RWPE2 (cell line): Measurements from ENCODE around the gene NASP.

Experiments
- ATAC-seq: fragments of 200-7000 bp; cut with Tn5 transposase; 3 replicates; pipeline ENCODE4 v1.9.1; 2021; ENCODE audit warnings: low read depth
- DNase-seq: peaks from one replicate; pipeline ENCODE4 v3.0.0-alpha.2; 2020; ENCODE audit warnings: low spot score
- H3K27ac ChIP-seq: fragments of 450-650 bp; 2 replicates; pipeline ENCODE4 v1.5.1; 2017; ENCODE audit warnings: mild to moderate bottlenecking; ENCODE audit not compliant: poor library complexity, severe bottlenecking
- H3K27me3 ChIP-seq: fragments of 250-450 bp; sonication (Bioruptor Pico); 2 replicates; pipeline ENCODE4 v1.5.1; 2021; ENCODE audit warnings: mild to moderate bottlenecking, moderate library complexity; ENCODE audit not compliant: insufficient read depth, poor library complexity, severe bottlenecking
- H3K36me3 ChIP-seq: fragments of 250-450 bp; sonication (Bioruptor Pico); 2 replicates; pipeline ENCODE4 v1.5.1; 2020; ENCODE audit warnings: low read depth, mild to moderate bottlenecking, moderate library complexity
- H3K4me1 ChIP-seq: fragments of 250-450 bp; sonication (Bioruptor Pico); 2 replicates; pipeline ENCODE4 v1.5.1; 2021; ENCODE audit warnings: mild to moderate bottlenecking, moderate library complexity; ENCODE audit not compliant: insufficient read depth, poor library complexity, severe bottlenecking
- H3K4me3 ChIP-seq: fragments of 250-450 bp; sonication (Bioruptor Pico); 2 replicates; pipeline ENCODE4 v1.5.1; 2021; ENCODE audit warnings: mild to moderate bottlenecking, moderate library complexity; ENCODE audit not compliant: severe bottlenecking
- H3K9me3 ChIP-seq: fragments of 250-450 bp; sonication (Bioruptor Pico); 2 replicates; pipeline ENCODE4 v1.5.1; 2021; ENCODE audit warnings: mild to moderate bottlenecking, moderate library complexity; ENCODE audit not compliant: severe bottlenecking
- TF ChIP-seq, protein P1 (sequence below): fragments of 450-650 bp; IDR thresholded peaks from one replicate; pipeline ENCODE4 v1.5.1; 2017; ENCODE audit warnings: mild to moderate bottlenecking, moderate library complexity; ENCODE audit not compliant: poor library complexity, severe bottlenecking

The NASP gene

DNA sequence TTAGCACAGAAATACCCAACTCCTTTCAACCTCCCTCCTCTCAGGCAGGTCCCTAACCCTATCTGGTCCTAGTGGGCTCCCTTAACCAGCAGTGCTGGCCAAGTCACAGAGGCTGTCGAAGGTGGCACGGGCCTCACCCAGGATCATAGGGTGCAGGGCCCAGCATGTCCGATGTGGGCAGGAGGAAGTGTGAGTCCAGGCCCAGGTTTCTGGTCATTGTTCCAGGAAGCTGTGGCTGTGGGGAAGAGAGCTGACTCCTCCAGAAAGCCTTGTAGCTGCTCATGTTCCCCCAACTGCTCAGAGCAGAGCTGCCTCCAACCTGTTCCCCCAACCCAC, 37.6 kb downstream of the NASP start:
- Histone ChIP-seq H3K27ac (no peak overlapping the region), H3K36me3 (peaks cover 27% of the 10 kb centered on the region)
- DNase-seq = no peak

DNA sequence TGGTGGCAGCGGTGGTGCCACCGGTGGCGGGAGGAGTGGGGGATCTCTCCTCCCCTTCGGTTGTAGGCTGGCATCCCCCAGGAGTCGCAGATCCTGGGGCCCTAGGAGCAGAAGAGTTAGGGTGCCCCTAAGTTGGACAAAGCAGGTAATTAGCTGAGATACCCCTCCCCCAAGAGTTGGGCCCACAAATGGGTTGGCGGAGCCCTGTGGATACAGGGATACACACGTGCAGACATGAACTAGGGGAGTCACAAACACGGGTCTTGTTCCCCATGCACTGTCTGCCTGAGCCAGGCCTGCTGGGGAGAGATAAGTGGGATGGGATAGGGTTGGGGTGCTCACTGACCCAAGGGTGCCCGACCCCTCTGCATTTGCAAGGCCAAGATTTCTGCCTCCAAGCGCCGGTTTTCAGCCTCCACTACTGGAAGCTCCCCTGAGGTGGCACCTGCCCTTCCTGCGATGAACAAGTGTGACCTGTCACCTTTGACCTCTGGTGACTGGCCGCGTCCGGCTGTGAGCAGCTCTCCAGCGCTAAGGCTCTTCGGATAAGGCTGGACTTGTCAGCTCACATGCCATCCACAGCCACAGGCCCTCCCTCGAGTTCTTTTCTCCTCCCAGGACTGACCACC, 38.2 kb downstream of the NASP start:
- no peaks in the 10 kb centered on the region for H3K4me1 ChIP-seq
- H3K27ac ChIP-seq = no peak overlapping the region
- TF ChIP-seq, protein P1, sequence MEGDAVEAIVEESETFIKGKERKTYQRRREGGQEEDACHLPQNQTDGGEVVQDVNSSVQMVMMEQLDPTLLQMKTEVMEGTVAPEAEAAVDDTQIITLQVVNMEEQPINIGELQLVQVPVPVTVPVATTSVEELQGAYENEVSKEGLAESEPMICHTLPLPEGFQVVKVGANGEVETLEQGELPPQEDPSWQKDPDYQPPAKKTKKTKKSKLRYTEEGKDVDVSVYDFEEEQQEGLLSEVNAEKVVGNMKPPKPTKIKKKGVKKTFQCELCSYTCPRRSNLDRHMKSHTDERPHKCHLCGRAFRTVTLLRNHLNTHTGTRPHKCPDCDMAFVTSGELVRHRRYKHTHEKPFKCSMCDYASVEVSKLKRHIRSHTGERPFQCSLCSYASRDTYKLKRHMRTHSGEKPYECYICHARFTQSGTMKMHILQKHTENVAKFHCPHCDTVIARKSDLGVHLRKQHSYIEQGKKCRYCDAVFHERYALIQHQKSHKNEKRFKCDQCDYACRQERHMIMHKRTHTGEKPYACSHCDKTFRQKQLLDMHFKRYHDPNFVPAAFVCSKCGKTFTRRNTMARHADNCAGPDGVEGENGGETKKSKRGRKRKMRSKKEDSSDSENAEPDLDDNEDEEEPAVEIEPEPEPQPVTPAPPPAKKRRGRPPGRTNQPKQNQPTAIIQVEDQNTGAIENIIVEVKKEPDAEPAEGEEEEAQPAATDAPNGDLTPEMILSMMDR = no peak
- no peak overlapping the region for H3K4me3 ChIP-seq
- H3K27me3 ChIP-seq = no peaks in the 10 kb centered on the region
- H3K9me3 ChIP-seq = no peaks in the 10 kb centered on the region
- peaks cover 21% of the 10 kb centered on the region for H3K36me3 ChIP-seq
- ATAC-seq (no peak), DNase-seq (no peak)

More for the DNA sequence above, 37.6 kb downstream of the NASP start:
- Histone ChIP-seq H3K4me3 (no peak overlapping the region), H3K4me1 (no peaks in the 10 kb centered on the region), H3K9me3 (no peaks in the 10 kb centered on the region), H3K27me3 (no peaks in the 10 kb centered on the region)
- TF ChIP-seq, protein P1 = no peak
- ATAC-seq = peak; percentile 8; the same call in 2 of the 3 replicates

DNA sequence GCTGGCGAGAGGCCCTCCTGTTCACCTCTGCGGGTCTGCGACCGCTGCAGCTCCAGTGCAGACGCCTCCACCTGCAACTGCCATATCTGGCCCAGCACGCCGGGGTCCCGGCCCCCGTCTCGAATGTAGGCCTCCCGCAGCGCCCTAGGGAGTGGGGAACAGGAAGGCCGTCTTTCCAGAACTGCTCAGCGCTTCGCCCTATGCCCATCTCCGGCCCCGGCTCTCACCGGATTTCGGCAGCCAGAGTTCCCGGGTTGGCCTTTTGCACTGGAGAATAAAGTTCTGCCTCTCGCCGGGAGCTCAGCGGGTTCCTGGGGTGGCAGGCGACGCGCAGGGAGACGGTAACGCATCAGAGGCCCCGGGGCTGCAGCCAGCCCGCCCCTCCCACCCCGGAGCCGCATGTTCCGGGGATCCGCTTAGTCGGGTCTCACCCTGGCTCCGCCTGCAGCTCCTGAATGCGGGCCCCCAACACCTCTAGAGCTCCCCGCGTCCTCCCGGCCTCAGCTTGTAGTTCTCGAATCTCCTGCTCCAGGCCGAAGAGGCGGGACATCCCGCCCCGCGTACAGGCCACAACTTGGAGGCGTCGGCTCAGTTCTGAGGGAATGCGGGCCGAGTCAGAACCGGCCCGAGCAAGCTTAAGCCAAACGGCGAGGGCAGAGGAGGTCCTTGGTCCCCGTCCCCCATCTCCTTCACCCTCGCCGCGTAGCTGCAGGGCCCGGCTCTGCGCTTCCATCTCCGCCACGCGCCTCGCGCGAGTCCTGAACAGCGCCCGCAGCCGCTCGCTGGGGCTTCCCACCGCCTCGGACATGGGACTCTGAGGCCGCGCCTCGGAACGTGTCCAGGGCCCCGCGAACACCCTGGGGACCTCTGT, 38.9 kb downstream of the NASP start:
- DNase-seq (no peak), ATAC-seq (no peak)
- Histone ChIP-seq H3K4me3 (no peak overlapping the region), H3K36me3 (peaks cover 21% of the 10 kb centered on the region), H3K27ac (no peak overlapping the region), H3K9me3 (no peaks in the 10 kb centered on the region), H3K27me3 (no peaks in the 10 kb centered on the region), H3K4me1 (no peaks in the 10 kb centered on the region)
- TF ChIP-seq, protein P1 = no peak

DNA sequence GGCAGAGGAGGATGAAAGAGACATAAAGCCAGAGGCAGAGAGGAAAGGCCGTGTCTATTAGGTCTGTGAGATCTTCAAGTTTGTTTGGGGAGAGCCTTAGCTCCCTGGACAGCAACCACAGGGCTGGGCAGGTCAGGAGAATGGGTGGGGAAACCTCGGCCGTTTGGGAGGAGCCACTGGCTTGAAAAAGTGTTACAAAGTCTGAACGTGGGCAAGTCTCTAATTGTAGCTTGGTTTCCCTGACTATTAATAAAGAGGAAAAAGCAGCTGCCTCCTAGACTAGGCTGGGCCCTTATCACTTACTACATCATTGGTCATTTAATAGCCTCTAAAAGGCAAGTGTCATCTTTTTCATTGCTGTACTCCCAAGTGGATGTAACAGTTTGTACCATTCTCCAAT, 40.1 kb downstream of the NASP start, which contains the start of gene CCDC17:
CCDC17 (minus strand) TSS at position 83 of the 400 bp plus-strand sequence. CDS start 145 bp downstream, outside the sequence.
- Histone ChIP-seq H3K36me3 (peaks cover 21% of the 10 kb centered on the region), H3K27me3 (no peaks in the 10 kb centered on the region), H3K9me3 (no peaks in the 10 kb centered on the region), H3K27ac (no peak within 1 kb of the TSS), H3K4me3 (no peak within 1 kb of the TSS), H3K4me1 (no peaks in the 10 kb centered on the region)
- TF ChIP-seq, protein P1 = no peak
- DNase-seq = no peak
- ATAC-seq = no peak
